H9 (cell line): ENCODE results near the gene ADRB1. TPM values are rescaled to one million over a fixed set of nuclear protein-coding genes. Genes with fewer than 3 reads are reported as not detected.

Source experiments
- DNase-seq: peaks from one replicate; pipeline ENCODE4 v3.0.0-alpha.2; 2017
- H2AFZ ChIP-seq: one replicate; pipeline ENCODE4 v1.6.1; 2013; ENCODE audit warnings: mild to moderate bottlenecking, low read length, control low read depth, moderate library complexity
- H2AK5ac ChIP-seq: 2 replicates; pipeline ENCODE4 v1.6.1; 2013; ENCODE audit warnings: low read length, control low read depth, mixed read lengths; ENCODE audit not compliant: insufficient read length
- H2BK120ac ChIP-seq: one replicate; pipeline ENCODE4 v1.6.1; 2013; ENCODE audit warnings: low read depth, mild to moderate bottlenecking, low read length, control low read depth, inconsistent platforms; ENCODE audit not compliant: poor library complexity, severe bottlenecking
- H2BK12ac ChIP-seq: 2 replicates; pipeline ENCODE4 v1.6.1; 2013; ENCODE audit warnings: low read length, control low read depth, mixed read lengths, low read depth; ENCODE audit not compliant: insufficient read length
- H2BK15ac ChIP-seq: 2 replicates; pipeline ENCODE4 v1.6.1; 2013; ENCODE audit warnings: low read depth, low read length, control low read depth
- H2BK20ac ChIP-seq: one replicate; pipeline ENCODE4 v1.6.1; 2013; ENCODE audit warnings: low read depth, mild to moderate bottlenecking, low read length, control low read depth, inconsistent platforms; ENCODE audit not compliant: poor library complexity, severe bottlenecking
- H2BK5ac ChIP-seq: 2 replicates; pipeline ENCODE4 v1.6.1; 2013; ENCODE audit warnings: low read length, control low read depth, mixed read lengths; ENCODE audit not compliant: insufficient read length
- H3K14ac ChIP-seq: 2 replicates; pipeline ENCODE4 v1.6.1; 2013; ENCODE audit warnings: low read length, control low read depth; ENCODE audit not compliant: insufficient read depth
- H3K18ac ChIP-seq: 2 replicates; pipeline ENCODE4 v1.6.1; 2013; ENCODE audit warnings: low read depth, mild to moderate bottlenecking, mixed read lengths, low read length, control low read depth; ENCODE audit not compliant: insufficient read length
- H3K23ac ChIP-seq: 2 replicates; pipeline ENCODE4 v1.6.1; 2013; ENCODE audit warnings: low read length, control low read depth, mixed read lengths, low read depth; ENCODE audit not compliant: insufficient read length
- H3K23me2 ChIP-seq: 2 replicates; pipeline ENCODE4 v1.6.1; 2013; ENCODE audit warnings: low read depth, mild to moderate bottlenecking, mixed read lengths, low read length, control low read depth; ENCODE audit not compliant: insufficient read length, poor library complexity, severe bottlenecking
- H3K27ac ChIP-seq: 2 replicates; pipeline ENCODE4 v1.5.1; 2013; ENCODE audit warnings: low read length, control low read depth, mixed read lengths, low read depth; ENCODE audit not compliant: insufficient read length
- H3K27me3 ChIP-seq: 2 replicates; pipeline ENCODE4 v1.6.1; 2013; ENCODE audit warnings: low read length, control low read depth, inconsistent platforms; ENCODE audit not compliant: insufficient read depth
- H3K4ac ChIP-seq: 2 replicates; pipeline ENCODE4 v1.6.1; 2013; ENCODE audit warnings: low read depth, mild to moderate bottlenecking, control low read depth, inconsistent platforms, low read length, moderate library complexity
- H3K4me1 ChIP-seq: 2 replicates; pipeline ENCODE4 v1.6.1; 2013; ENCODE audit warnings: low read length, control low read depth, inconsistent platforms; ENCODE audit not compliant: insufficient read depth
- H3K4me2 ChIP-seq: 2 replicates; pipeline ENCODE4 v1.6.1; 2013; ENCODE audit warnings: low read length, control low read depth, mixed read lengths; ENCODE audit not compliant: insufficient read length, insufficient read depth
- H3K56ac ChIP-seq: 2 replicates; pipeline ENCODE4 v1.6.1; 2013; ENCODE audit warnings: low read depth, mild to moderate bottlenecking, mixed read lengths, low read length, control low read depth; ENCODE audit not compliant: insufficient read length
- H3K79me1 ChIP-seq: 2 replicates; pipeline ENCODE4 v1.6.1; 2013; ENCODE audit warnings: low read depth, mild to moderate bottlenecking, moderate library complexity, low read length, control low read depth, inconsistent platforms; ENCODE audit not compliant: insufficient read depth, poor library complexity, severe bottlenecking
- H3K79me2 ChIP-seq: 2 replicates; pipeline ENCODE4 v1.6.1; 2013; ENCODE audit warnings: low read length, control low read depth, inconsistent platforms; ENCODE audit not compliant: insufficient read depth
- H3K9ac ChIP-seq: 2 replicates; pipeline ENCODE4 v1.6.1; 2013; ENCODE audit warnings: low read length, control low read depth, mixed read lengths; ENCODE audit not compliant: insufficient read length; ENCODE audit errors: extremely low read depth
- H3K9me3 ChIP-seq: one replicate; pipeline ENCODE4 v1.6.1; 2013; ENCODE audit warnings: low read depth, low read length, inconsistent platforms; ENCODE audit not compliant: control insufficient read depth
- H3T11ph ChIP-seq: one replicate; pipeline ENCODE4 v1.6.1; 2013; ENCODE audit warnings: mild to moderate bottlenecking, low read length, control low read depth, inconsistent platforms
- H4K20me1 ChIP-seq: one replicate; pipeline ENCODE4 v1.6.1; 2013; ENCODE audit not compliant: control insufficient read depth, insufficient read length, insufficient read depth
- H4K5ac ChIP-seq: 2 replicates; pipeline ENCODE4 v1.6.1; 2013; ENCODE audit warnings: low read depth, mild to moderate bottlenecking, mixed read lengths, low read length, control low read depth; ENCODE audit not compliant: insufficient read length
- H4K8ac ChIP-seq: replicated peaks from 2 replicates; pipeline ENCODE4 v1.6.1; 2013; ENCODE audit warnings: low read length, control low read depth, mixed read lengths, low read depth; ENCODE audit not compliant: insufficient read length
- H4K91ac ChIP-seq: 2 replicates; pipeline ENCODE4 v1.6.1; 2013; ENCODE audit warnings: low read depth, mild to moderate bottlenecking, moderate library complexity, mixed read lengths, low read length, control low read depth; ENCODE audit not compliant: insufficient read length
- H3K27ac Mint-ChIP-seq, 3 experiments: 2 replicates in 2 of 3; 3 replicates in 1 of 3; pipeline ENCODE4 v1.8.0; 2020 to 2021; ENCODE audit warnings: mixed read lengths in 3 of 3, mild to moderate bottlenecking in 1 of 3, moderate library complexity in 1 of 3
- H3K27me3 Mint-ChIP-seq: 2 replicates; pipeline ENCODE4 v1.8.0; 2021; ENCODE audit warnings: low read depth, mild to moderate bottlenecking, moderate library complexity, mixed read lengths
- H3K36me3 Mint-ChIP-seq, 3 experiments: 2 replicates in 2 of 3; 3 replicates in 1 of 3; pipeline ENCODE4 v1.8.0; 2020 to 2021; ENCODE audit warnings: low read depth in 3 of 3, mixed read lengths in 3 of 3; ENCODE audit not compliant: insufficient read depth in 1 of 3
- H3K4me1 Mint-ChIP-seq, 2 experiments: 2 replicates each; pipeline ENCODE4 v1.8.0; 2020; ENCODE audit warnings: mixed read lengths in 2 of 2
- H3K4me3 Mint-ChIP-seq, 2 experiments: 2 replicates in 1 of 2; 3 replicates in 1 of 2; pipeline ENCODE4 v1.8.0; 2020 to 2021; ENCODE audit warnings: mild to moderate bottlenecking in 2 of 2, mixed read lengths in 2 of 2, moderate library complexity in 1 of 2
- H3K9me3 Mint-ChIP-seq, 2 experiments: 2 replicates in 1 of 2; 3 replicates in 1 of 2; pipeline ENCODE4 v1.8.0; 2020; ENCODE audit warnings: mild to moderate bottlenecking in 2 of 2, mixed read lengths in 2 of 2, moderate library complexity in 1 of 2
- CTCF ChIP-seq: fragments of 200-600 bp; sonication (generic); conservative IDR thresholded peaks from 3 replicates; pipeline ENCODE4 v1.8.0; 2021; ENCODE audit warnings: antibody characterized with exemption, mild to moderate bottlenecking
- WGBS: extraction: QIAGEN DNeasy Blood & Tissue Kit; methylation state at CpG from one replicate; pipeline ENCODE4 v1.1.7; 2013; ENCODE audit warnings: missing lambda C conversion rate, low lambda C conversion rate, mixed read lengths; ENCODE audit not compliant: insufficient read length; ENCODE audit errors: extremely low coverage; 5-methylcytosine and 5-hydroxymethylcytosine counted together
- total RNA-seq: library from RNA; stranded (reverse); gene quantifications from 2 replicates; pipeline ENCODE4 v1.2.1, GENCODE V29; 2021

Gene ADRB1
- total RNA-seq, 1 experiment from 2014 or later = 0.13 TPM

GRCh38 chr10:114045136-114046086, 1.7 kb downstream of the ADRB1 start:
- Histone ChIP-seq H2BK15ac (no peak overlapping the region), H2AK5ac (no peak overlapping the region), H4K5ac (no peak overlapping the region), H3T11ph (no peak overlapping the region), H3K79me2 (no peaks in the 10 kb centered on the region), H3K14ac (no peak overlapping the region), H4K20me1 (no peaks in the 10 kb centered on the region), H2BK120ac (no peak overlapping the region), H3K4me2 (peak overlapping the region; percentile 37), H3K4ac (no peak overlapping the region), H2AFZ (no peak overlapping the region), H2BK12ac (no peak overlapping the region), H3K79me1 (no peaks in the 10 kb centered on the region), H3K9ac (no peak overlapping the region), H3K4me1 (no peaks in the 10 kb centered on the region), H3K23ac (no peak overlapping the region), H3K23me2 (peaks cover 13% of the 10 kb centered on the region), H3K18ac (no peak overlapping the region), H4K8ac (no peak overlapping the region), H4K91ac (no peak overlapping the region), H3K27me3 (peaks cover 32% of the 10 kb centered on the region), H3K27ac (no peak overlapping the region), H3K9me3 (no peaks in the 10 kb centered on the region), H3K56ac (no peak overlapping the region), H2BK5ac (no peak overlapping the region), H2BK20ac (no peak overlapping the region)
- Mint-ChIP-seq H3K27ac (no peak overlapping the region), H3K27me3 (peaks cover 95% of the 10 kb centered on the region), H3K36me3 (no peaks in the 10 kb centered on the region; a peak in 1 of 7 replicates), H3K4me3 (peak overlapping the region; percentile 46 to 77), H3K9me3 (peaks cover 0 to 3% of the 10 kb centered on the region in 2 experiments; a peak in 2 of 5 replicates), H3K4me1 (peaks cover 5 to 14% of the 10 kb centered on the region in 2 experiments; a peak in 3 of 4 replicates)
- peak; percentile 52 for DNase-seq
- WGBS = no CpG with 5 or more reads among the region's 78 CpGs
- TF ChIP-seq CTCF = no peak
